ENCODE data around the gene TMEM170B.

Gene TMEM170B

GRCh38 chr6:11613858-11614257 is 76.3 kb downstream of the TMEM170B start:
- no peak for DNase-seq (ENCODE audit: low read depth in 1 of 2, low spot score in 1 of 2)

- no peak for DNase-seq (ENCODE audit: low read depth in 1 of 2, low spot score in 1 of 2)
Observed at GRCh38 chr6:11614534-11615213, 77.1 kb downstream of the TMEM170B start.

- DNase-seq (ENCODE audit: low read depth in 1 of 2, low spot score in 1 of 2): no peak
Observed at GRCh38 chr6:11615214-11615602, 77.7 kb downstream of the TMEM170B start.

GRCh38 chr6:11616200-11616611 is 78.7 kb downstream of the TMEM170B start:
- no peak for DNase-seq (ENCODE audit: low read depth in 1 of 2, low spot score in 1 of 2)

- no peak for DNase-seq (ENCODE audit: low read depth in 1 of 2, low spot score in 1 of 2)
Observed at GRCh38 chr6:11618533-11618932, 81.0 kb downstream of the TMEM170B start.

- no peak for DNase-seq (ENCODE audit: low read depth in 1 of 2, low spot score in 1 of 2)
Observed at GRCh38 chr6:11621119-11621518, 83.6 kb downstream of the TMEM170B start.

GRCh38 chr6:11622156-11622555 is 84.6 kb downstream of the TMEM170B start:
- DNase-seq (ENCODE audit: low read depth in 1 of 2, low spot score in 1 of 2): no peak

- no peak for DNase-seq (ENCODE audit: low read depth in 1 of 2, low spot score in 1 of 2)
Observed at GRCh38 chr6:11623272-11623671, 85.7 kb downstream of the TMEM170B start.

- no peak for DNase-seq (ENCODE audit: low read depth in 1 of 2, low spot score in 1 of 2)
Observed at GRCh38 chr6:11625302-11625701, 87.8 kb downstream of the TMEM170B start.

- DNase-seq (ENCODE audit: low read depth in 1 of 2, low spot score in 1 of 2): no peak
Observed at GRCh38 chr6:11626356-11626755, 88.8 kb downstream of the TMEM170B start.

GRCh38 chr6:11628562-11628961 is 91.0 kb downstream of the TMEM170B start:
- no peak for DNase-seq (ENCODE audit: low read depth in 1 of 2, low spot score in 1 of 2)

GRCh38 chr6:11631008-11631407 is 93.5 kb downstream of the TMEM170B start:
- no peak for DNase-seq (ENCODE audit: low read depth in 1 of 2, low spot score in 1 of 2)

- no peak for DNase-seq (ENCODE audit: low read depth in 1 of 2, low spot score in 1 of 2)
Observed at GRCh38 chr6:11631539-11631938, 94.0 kb downstream of the TMEM170B start.

GRCh38 chr6:11632231-11632630 is 94.7 kb downstream of the TMEM170B start:
- no peak for DNase-seq (ENCODE audit: low read depth in 1 of 2, low spot score in 1 of 2)

- no peak for DNase-seq (ENCODE audit: low read depth in 1 of 2, low spot score in 1 of 2)
Observed at GRCh38 chr6:11632795-11633511, 95.4 kb downstream of the TMEM170B start.

Data from activated CD4-positive, alpha-beta T cell treated with anti-CD3 and anti-CD28 coated beads, Interleukin-2, amount 50 U/mL, for 24 hours (primary cell).